ENCODE data around the gene DYNC2I2.
"Not testable (repeated sequence)": the region's sequence is repeated elsewhere in the genome, so short reads cannot be mapped to it uniquely, and the experiment has no call there.

Gene DYNC2I2

DNA sequence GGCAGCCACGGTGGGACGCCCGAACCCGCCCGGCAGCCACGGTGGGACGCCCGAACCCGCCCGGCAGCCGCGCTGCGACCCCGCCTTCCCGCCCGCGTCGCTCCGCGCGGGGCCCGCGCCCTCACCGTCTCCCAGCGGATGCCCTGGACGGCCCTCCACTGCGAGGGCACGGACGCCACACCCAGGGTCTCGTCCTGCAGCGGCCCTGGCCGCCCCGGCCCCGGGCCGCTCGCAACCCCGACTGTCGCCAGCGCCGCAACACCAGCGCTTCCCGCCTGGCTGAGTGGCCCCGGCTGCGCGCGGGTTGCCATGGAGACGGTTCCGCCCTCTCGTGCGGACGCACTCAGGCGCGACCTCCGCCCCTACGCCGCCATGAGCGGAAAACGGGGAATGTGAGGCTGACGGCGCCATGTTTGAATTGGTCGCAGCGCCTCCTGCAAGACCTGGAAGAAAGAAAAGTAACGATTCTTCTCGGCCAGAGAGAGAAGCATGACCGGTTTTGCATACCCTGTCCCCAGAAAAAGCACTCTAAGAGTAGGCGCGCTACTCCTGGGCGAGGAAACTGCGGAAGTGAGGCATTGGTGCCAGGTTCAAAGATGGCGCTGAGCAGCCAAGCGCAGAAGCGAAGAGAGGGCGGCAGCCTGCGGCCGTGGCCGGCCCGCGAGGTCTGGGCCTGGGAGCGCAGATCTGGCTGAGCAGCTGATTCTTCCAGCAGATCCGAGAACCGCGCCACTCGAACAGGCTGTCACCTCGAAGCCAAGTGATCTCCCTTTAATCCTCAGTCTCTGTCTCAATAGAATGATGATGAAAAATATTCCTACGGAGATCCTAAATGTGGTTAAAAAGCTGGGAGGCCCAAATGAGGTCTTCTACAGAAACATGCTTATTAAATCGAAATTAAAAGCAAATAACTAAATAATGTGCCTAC, at the start of gene DYNC2I2:
DYNC2I2 (minus strand) TSS at position 432 of the 928 bp plus-strand sequence; CDS start at position 311, 121 bp downstream.
- no peaks in the 10 kb centered on the region for H3K9me3 ChIP-seq (ENCODE audit: control insufficient read depth, low read length)
- peak within 1 kb of the TSS; percentile 84 for H3K4me3 ChIP-seq (ENCODE audit: low read length)
- H3K27me3 ChIP-seq (ENCODE audit: control insufficient read depth, insufficient read depth, low read length) = no peaks in the 10 kb centered on the region
- H3K36me3 ChIP-seq (ENCODE audit: control insufficient read depth, insufficient read depth, low read length) = no peaks in the 10 kb centered on the region
- no peaks in the 10 kb centered on the region for H3K4me1 ChIP-seq (ENCODE audit: control insufficient read depth, insufficient read depth, low read length)
- H3K9ac ChIP-seq (ENCODE audit: low read length) = peak within 1 kb of the TSS; percentile 96

GRCh38 chr9:128706045-128706444, 49.4 kb upstream of the DYNC2I2 start:
- no peaks in the 10 kb centered on the region for H3K9me3 ChIP-seq (ENCODE audit: control insufficient read depth, low read length)
- peaks cover 14% of the 10 kb centered on the region for H3K4me1 ChIP-seq (ENCODE audit: control insufficient read depth, insufficient read depth, low read length)
- no peak overlapping the region for H3K9ac ChIP-seq (ENCODE audit: low read length)
- H3K36me3 ChIP-seq (ENCODE audit: control insufficient read depth, insufficient read depth, low read length) = no peaks in the 10 kb centered on the region
- H3K27me3 ChIP-seq (ENCODE audit: control insufficient read depth, insufficient read depth, low read length) = no peaks in the 10 kb centered on the region
- H3K4me3 ChIP-seq (ENCODE audit: low read length) = no peak overlapping the region

DNA sequence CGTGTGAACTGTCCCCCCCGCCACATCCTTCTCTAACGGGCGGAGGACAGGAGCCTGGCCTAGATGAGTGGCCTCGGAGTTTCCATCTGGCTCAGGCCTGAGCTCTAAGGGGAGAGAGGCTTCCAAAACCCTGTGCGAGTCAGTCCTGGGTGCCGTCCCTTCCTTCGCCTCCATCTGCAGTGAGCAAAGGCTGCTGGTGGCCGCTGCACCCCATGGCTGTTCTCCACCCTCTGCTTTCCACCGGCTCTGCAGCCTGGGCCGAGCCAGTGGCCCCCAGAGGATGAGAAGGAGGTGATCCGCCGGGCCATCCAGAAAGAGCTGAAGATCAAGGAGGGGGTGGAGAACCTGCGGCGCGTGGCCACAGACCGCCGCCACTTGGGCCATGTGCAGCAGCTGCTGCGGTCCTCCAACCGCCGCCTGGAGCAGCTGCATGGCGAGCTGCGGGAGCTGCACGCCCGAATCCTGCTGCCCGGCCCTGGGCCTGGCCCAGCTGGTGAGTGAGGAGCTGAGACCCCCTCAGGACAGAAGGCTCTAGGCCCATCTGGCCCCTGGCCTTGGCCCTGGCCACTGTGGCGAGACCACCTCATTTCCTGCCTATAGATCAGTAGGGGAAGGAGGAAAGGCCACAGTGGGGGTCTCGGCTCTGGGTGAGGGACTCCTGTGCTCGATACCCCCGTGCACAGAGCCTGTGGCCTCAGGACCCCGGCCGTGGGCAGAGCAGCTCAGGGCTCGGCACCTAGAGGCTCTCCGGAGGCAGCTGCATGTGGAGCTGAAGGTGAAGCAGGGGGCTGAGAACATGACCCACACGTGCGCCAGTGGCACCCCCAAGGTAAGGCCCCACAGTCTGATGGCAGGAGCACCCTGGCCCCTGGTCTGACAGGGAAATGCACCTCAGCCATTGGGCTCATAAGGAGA, 48.7 kb upstream of the DYNC2I2 start:
- no peak overlapping the region for H3K4me3 ChIP-seq (ENCODE audit: low read length)
- no peaks in the 10 kb centered on the region for H3K9me3 ChIP-seq (ENCODE audit: control insufficient read depth, low read length)
- peaks cover 14% of the 10 kb centered on the region for H3K4me1 ChIP-seq (ENCODE audit: control insufficient read depth, insufficient read depth, low read length)
- H3K27me3 ChIP-seq (ENCODE audit: control insufficient read depth, insufficient read depth, low read length) = no peaks in the 10 kb centered on the region
- no peaks in the 10 kb centered on the region for H3K36me3 ChIP-seq (ENCODE audit: control insufficient read depth, insufficient read depth, low read length)
- no peak overlapping the region for H3K9ac ChIP-seq (ENCODE audit: low read length)

DNA sequence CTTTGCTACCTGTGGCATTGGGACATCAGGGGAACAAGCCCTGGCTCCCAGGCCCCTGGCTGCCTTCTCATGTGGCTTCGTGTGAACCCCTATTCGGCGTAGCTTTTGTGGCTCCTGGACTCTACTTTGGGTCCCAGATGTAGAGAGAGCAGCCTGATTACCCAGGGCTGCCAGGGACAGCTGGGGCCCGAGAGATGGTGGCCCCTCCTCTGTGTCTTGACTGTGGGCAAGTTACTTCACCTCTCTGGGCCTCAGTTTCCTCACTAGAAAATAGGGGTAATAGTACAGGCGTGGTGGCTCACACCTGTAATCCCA, 47.7 kb upstream of the DYNC2I2 start:
- H3K4me3 ChIP-seq (ENCODE audit: low read length) = no peak overlapping the region
- no peaks in the 10 kb centered on the region for H3K36me3 ChIP-seq (ENCODE audit: control insufficient read depth, insufficient read depth, low read length)
- peak overlapping the region; percentile 80 for H3K9ac ChIP-seq (ENCODE audit: low read length)
- no peaks in the 10 kb centered on the region for H3K27me3 ChIP-seq (ENCODE audit: control insufficient read depth, insufficient read depth, low read length)
- peaks cover 14% of the 10 kb centered on the region for H3K4me1 ChIP-seq (ENCODE audit: control insufficient read depth, insufficient read depth, low read length)
- H3K9me3 ChIP-seq (ENCODE audit: control insufficient read depth, low read length) = no peaks in the 10 kb centered on the region

DNA sequence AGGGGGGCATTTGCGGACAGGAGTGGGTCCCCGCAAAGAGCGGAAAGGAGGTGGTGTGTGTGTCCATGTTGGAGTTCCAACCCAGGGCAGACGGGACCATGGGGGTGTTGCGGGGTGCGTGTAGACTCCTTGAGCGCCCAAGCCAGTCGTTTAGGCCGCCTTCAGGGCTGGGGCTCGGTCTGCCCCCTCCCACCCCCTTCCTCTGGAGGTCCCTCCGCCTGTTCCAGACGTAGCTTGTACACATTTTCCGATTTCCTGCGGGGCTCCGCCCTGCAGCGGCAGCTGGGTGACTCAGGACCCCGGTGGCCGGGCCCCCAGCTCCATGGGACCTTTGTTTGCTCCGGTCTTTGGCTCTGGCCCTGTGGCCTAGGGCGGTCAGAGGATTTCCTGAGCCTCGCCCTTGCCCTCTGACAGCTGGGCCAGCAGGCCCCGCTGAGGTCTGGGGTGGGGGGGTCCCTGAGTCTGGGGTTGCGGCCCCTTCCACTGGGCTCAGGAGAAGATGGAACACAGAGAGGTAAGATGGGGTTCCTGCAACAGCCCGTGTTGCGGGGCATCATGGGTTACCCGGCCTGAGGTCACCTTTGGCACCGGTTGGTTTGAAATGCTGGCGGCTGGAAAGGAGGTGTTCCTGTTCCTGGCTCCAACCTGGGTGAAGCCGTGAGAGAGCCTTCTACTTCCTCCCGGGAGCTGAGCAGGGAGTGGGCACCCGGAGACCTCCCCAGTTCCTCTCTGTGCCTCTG, 47.1 kb upstream of the DYNC2I2 start:
- Histone ChIP-seq H3K4me1 (ENCODE audit: control insufficient read depth, insufficient read depth, low read length) (peaks cover 14% of the 10 kb centered on the region), H3K27me3 (ENCODE audit: control insufficient read depth, insufficient read depth, low read length) (no peaks in the 10 kb centered on the region), H3K9me3 (ENCODE audit: control insufficient read depth, low read length) (no peaks in the 10 kb centered on the region), H3K36me3 (ENCODE audit: control insufficient read depth, insufficient read depth, low read length) (no peaks in the 10 kb centered on the region), H3K9ac (ENCODE audit: low read length) (peak overlapping the region; percentile 80), H3K4me3 (ENCODE audit: low read length) (peak overlapping the region; percentile 60)

- Histone ChIP-seq H3K9me3 (ENCODE audit: control insufficient read depth, low read length) (no peaks in the 10 kb centered on the region), H3K9ac (ENCODE audit: low read length) (peak overlapping the region; percentile 80), H3K4me1 (ENCODE audit: control insufficient read depth, insufficient read depth, low read length) (peaks cover 14% of the 10 kb centered on the region), H3K4me3 (ENCODE audit: low read length) (peak overlapping the region; percentile 60), H3K36me3 (ENCODE audit: control insufficient read depth, insufficient read depth, low read length) (no peaks in the 10 kb centered on the region), H3K27me3 (ENCODE audit: control insufficient read depth, insufficient read depth, low read length) (no peaks in the 10 kb centered on the region)
Measured at GRCh38 chr9:128702949-128703615, 46.4 kb upstream of the DYNC2I2 start.

- H3K4me1 ChIP-seq (ENCODE audit: control insufficient read depth, insufficient read depth, low read length) = peaks cover 14% of the 10 kb centered on the region
- no peaks in the 10 kb centered on the region for H3K9me3 ChIP-seq (ENCODE audit: control insufficient read depth, low read length)
- H3K27me3 ChIP-seq (ENCODE audit: control insufficient read depth, insufficient read depth, low read length) = no peaks in the 10 kb centered on the region
- no peaks in the 10 kb centered on the region for H3K36me3 ChIP-seq (ENCODE audit: control insufficient read depth, insufficient read depth, low read length)
- peak within 1 kb of the TSS; percentile 80 for H3K9ac ChIP-seq (ENCODE audit: low read length)
- H3K4me3 ChIP-seq (ENCODE audit: low read length) = peak within 1 kb of the TSS; percentile 60
Measured at GRCh38 chr9:128702445-128702948, 45.9 kb upstream of the DYNC2I2 start, which contains the start of gene PKN3. Gene PKN3, plus strand, starts transcription at chr9:128702503. Its CDS starts 413 bp downstream, at chr9:128702916.

- Histone ChIP-seq H3K36me3 (ENCODE audit: control insufficient read depth, insufficient read depth, low read length) (no peaks in the 10 kb centered on the region), H3K9ac (ENCODE audit: low read length) (no peak overlapping the region), H3K27me3 (ENCODE audit: control insufficient read depth, insufficient read depth, low read length) (no peaks in the 10 kb centered on the region), H3K9me3 (ENCODE audit: control insufficient read depth, low read length) (no peaks in the 10 kb centered on the region), H3K4me3 (ENCODE audit: low read length) (no peak overlapping the region), H3K4me1 (ENCODE audit: control insufficient read depth, insufficient read depth, low read length) (peaks cover 14% of the 10 kb centered on the region)
Measured at GRCh38 chr9:128701227-128701854, 44.7 kb upstream of the DYNC2I2 start.

DNA sequence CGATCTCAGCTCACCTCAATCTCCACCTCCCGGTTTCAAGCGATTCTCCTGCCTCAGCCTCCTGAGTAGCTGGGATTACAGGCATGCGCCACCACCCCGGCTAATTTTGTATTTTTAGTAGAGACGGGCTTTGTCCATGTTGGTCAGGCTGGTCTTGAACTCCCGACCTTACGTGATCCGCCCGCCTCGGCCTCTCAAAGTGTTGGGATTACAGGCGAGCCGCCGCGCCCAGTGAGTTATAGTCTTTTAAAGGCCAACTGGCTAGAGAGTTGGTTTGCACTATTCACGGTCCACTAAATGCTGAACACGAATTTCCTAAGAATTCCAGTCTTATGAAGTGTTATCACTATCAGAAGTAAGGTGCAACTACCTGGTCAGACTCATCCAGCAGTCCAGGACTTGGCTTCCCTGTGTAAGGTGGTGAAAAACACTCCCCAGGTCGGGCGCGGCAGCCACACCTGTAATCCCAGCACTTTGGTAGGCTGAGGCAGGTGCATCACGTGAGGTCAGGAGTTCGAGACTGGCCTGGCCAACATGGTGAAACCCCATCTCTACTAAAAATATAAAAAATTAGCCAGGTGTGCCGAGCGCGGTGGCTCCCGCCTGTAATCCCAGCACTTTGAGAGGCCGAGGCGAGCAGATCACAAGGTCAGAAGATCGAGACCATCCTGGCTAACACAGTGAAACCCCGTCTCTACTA, 42.6 kb upstream of the DYNC2I2 start:
- not testable (repeated sequence) for H3K4me3 ChIP-seq (ENCODE audit: low read length); H3K9ac ChIP-seq (ENCODE audit: low read length); H3K27me3 ChIP-seq (ENCODE audit: control insufficient read depth, insufficient read depth, low read length); H3K9me3 ChIP-seq (ENCODE audit: control insufficient read depth, low read length); H3K36me3 ChIP-seq (ENCODE audit: control insufficient read depth, insufficient read depth, low read length)
- H3K4me1 ChIP-seq (ENCODE audit: control insufficient read depth, insufficient read depth, low read length) = peaks cover 14% of the 10 kb centered on the region

DNA sequence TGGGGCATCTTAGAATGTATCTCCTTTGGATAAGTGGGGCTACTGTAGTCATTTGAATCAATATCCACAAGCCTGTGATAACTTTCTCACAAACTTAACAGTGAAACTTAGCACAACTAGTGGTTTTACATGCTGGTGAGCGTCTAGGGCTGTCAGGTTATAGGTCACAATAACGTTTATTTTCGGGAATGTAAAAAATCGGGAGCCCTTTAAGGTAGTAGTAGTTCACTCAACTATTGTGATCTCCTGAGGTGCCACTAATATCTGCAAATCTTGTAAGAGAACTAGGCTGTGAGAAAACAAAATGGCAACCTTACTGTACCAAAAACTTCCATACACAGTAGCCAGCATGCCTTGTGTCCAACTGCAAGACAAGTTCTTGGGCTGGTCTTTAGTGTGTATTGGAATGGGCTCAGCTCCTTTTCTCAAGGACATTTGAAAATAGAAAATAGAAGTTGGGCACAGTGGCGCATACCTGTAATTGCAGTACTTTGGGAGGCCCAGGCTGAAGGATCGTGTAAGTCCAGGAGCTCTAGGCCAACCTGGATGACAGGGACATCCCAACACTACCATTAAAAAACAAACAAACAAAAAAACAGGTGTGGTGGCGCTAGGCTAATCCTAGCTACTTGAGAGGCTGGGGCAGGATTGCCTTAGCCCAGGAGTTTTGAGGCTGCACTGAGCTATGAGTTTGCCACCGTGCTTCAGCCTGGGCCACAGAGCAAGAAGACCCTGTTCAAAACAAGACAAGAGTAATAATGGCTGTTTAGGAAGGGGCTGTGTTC, 40.5 kb upstream of the DYNC2I2 start:
- no peaks in the 10 kb centered on the region for H3K9me3 ChIP-seq (ENCODE audit: control insufficient read depth, low read length)
- no peaks in the 10 kb centered on the region for H3K27me3 ChIP-seq (ENCODE audit: control insufficient read depth, insufficient read depth, low read length)
- no peak overlapping the region for H3K4me3 ChIP-seq (ENCODE audit: low read length)
- H3K36me3 ChIP-seq (ENCODE audit: control insufficient read depth, insufficient read depth, low read length) = no peaks in the 10 kb centered on the region
- H3K9ac ChIP-seq (ENCODE audit: low read length) = no peak overlapping the region
- H3K4me1 ChIP-seq (ENCODE audit: control insufficient read depth, insufficient read depth, low read length) = peaks cover 1% of the 10 kb centered on the region
